OCI-LY7 (cell line): ENCODE measurements around the gene VPS4B. TPM values are rescaled to one million over a fixed set of nuclear protein-coding genes. Genes with fewer than 3 reads are reported as not detected.

Source experiments
- BruUV-seq: library from RNA; stranded (reverse); fragments of 400-500 nt; replicated peaks from 2 replicates; lab custom pipeline; 2021; lab: Mats Ljungman, UMichigan
- CTCF ChIA-PET: fragments of 300-600 bp; sonication (Branson Sonifier 250); formaldehyde crosslinking; loops from one replicate; lab custom pipeline; 2022; ENCODE audit warnings: antibody characterized with exemption; ENCODE audit not compliant: unreplicated experiment; lab: Charles Lee
- POLR2A ChIA-PET: fragments of 300-600 bp; sonication (Branson Sonifier 250); formaldehyde crosslinking; loops from one replicate; lab custom pipeline; 2022; ENCODE audit warnings: antibody characterized with exemption; lab: Charles Lee
- DNase-seq: peaks from one replicate; pipeline ENCODE4 v3.0.0-alpha.2; 2015; ENCODE audit warnings: low spot score
- H2AFZ ChIP-seq: fragments of 200-600 bp; sonication (generic), shearing (Covaris generic); 2 replicates; pipeline ENCODE4 v1.6.1; 2014; ENCODE audit warnings: mild to moderate bottlenecking, antibody characterized with exemption, low read length, moderate library complexity
- H3K27ac ChIP-seq: fragments of 200-600 bp; sonication (generic); 2 replicates; pipeline ENCODE4 v1.5.1; 2014; ENCODE audit warnings: mixed run types, low read depth, mild to moderate bottlenecking, moderate library complexity, low read length, inconsistent platforms; ENCODE audit not compliant: poor library complexity, severe bottlenecking
- H3K36me3 ChIP-seq: fragments of 200-600 bp; sonication (generic); 2 replicates; pipeline ENCODE4 v1.6.1; 2014; ENCODE audit warnings: mild to moderate bottlenecking, antibody characterized with exemption, low read length, moderate library complexity, mixed read lengths; ENCODE audit not compliant: insufficient read depth
- H3K4me1 ChIP-seq: fragments of 200-600 bp; sonication (generic); 2 replicates; pipeline ENCODE4 v1.5.1; 2014; ENCODE audit warnings: mild to moderate bottlenecking, low read length; ENCODE audit not compliant: insufficient read depth, poor library complexity, severe bottlenecking
- H3K4me2 ChIP-seq: fragments of 200-600 bp; sonication (generic); 2 replicates; pipeline ENCODE4 v1.6.1; 2014; ENCODE audit warnings: mild to moderate bottlenecking, low read length
- H3K4me3 ChIP-seq: fragments of 200-600 bp; sonication (generic); 2 replicates; pipeline ENCODE4 v1.5.1; 2014; ENCODE audit warnings: mild to moderate bottlenecking, low read depth, low read length; ENCODE audit not compliant: poor library complexity, severe bottlenecking
- H3K79me2 ChIP-seq: fragments of 200-600 bp; sonication (generic); 2 replicates; pipeline ENCODE4 v1.6.1; 2016; ENCODE audit warnings: low read depth, mild to moderate bottlenecking, low read length, moderate library complexity, mixed read lengths; ENCODE audit not compliant: insufficient read depth
- H3K9me2 ChIP-seq: fragments of 200-600 bp; sonication (generic); 2 replicates; pipeline ENCODE4 v1.6.1; 2016; ENCODE audit warnings: mild to moderate bottlenecking, low read length, mixed read lengths; ENCODE audit not compliant: insufficient read depth
- H3K9me3 ChIP-seq: fragments of 200-600 bp; sonication (generic); 2 replicates; pipeline ENCODE4 v1.6.1; 2014; ENCODE audit warnings: mild to moderate bottlenecking, mixed run types, low read length, mixed read lengths
- H4K20me1 ChIP-seq: fragments of 200-600 bp; sonication (generic); 2 replicates; pipeline ENCODE4 v1.6.1; 2014; ENCODE audit warnings: mild to moderate bottlenecking, antibody characterized with exemption, low read length, moderate library complexity, mixed read lengths; ENCODE audit not compliant: insufficient read depth
- EZH2phosphoT487 ChIP-seq: fragments of 200-600 bp; sonication (generic); IDR thresholded peaks from 2 replicates; pipeline ENCODE4 v1.6.1; 2018; ENCODE audit warnings: low read depth, borderline replicate concordance, mild to moderate bottlenecking, mixed run types, antibody characterized with exemption, low read length, moderate library complexity, mixed read lengths
- intact Hi-C: fragments of 100-400 bp; cut with micrococcal nuclease; formaldehyde crosslinking; loops from one replicate; pipeline ENCODE4 v1.10.0; 2022; ENCODE audit not compliant: unreplicated experiment
- total RNA-seq, 2 experiments: library from RNA; depleted of rRNA in 1 of 2; stranded (reverse); fragments of >200 nt in 1 of 2; shearing (Covaris generic) in 1 of 2; gene quantifications; 2 replicates each; pipeline ENCODE4 v1.2.3, GENCODE V29; 2014 to 2022
- TF ChIP-seq, protein P1 (sequence below): fragments of 200-600 bp; sonication (generic); conservative IDR thresholded peaks from 2 replicates; pipeline ENCODE4 v1.5.1; 2014; ENCODE audit warnings: mild to moderate bottlenecking, antibody characterized with exemption, low read length, moderate library complexity, mixed read lengths

Gene VPS4B
- total RNA-seq, 2 experiments from 2014 or later: 12.3 to 22.9 TPM

DNA sequence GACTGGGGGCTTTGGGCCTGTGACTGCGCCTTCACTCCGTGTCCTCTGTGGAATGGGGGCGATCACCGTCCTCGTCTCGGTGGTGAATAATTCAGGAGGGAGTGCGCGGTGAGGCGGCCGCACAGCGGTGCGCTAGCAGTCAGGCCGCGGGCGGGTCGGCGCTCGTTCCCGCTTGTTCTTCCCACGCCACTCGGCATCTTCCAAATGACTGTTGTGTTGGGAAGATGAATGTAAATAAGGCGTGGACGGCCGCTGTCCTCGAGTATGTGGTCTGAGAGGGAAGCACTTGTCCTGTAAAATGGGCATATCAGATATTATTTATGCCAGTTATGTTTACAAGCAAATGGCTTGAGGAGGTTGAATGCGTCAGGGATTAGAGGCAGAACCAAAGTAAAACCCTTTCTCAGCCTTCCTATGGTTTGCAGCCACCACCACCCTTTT, 608 bp upstream of the VPS4B start:
- intact Hi-C loops: loop anchor here (2.0 to 10.0 kb wide), 3 partner anchors 56 to 706 kb away; partner anchors contain the start of genes KDSR and PHLPP1
- Histone ChIP-seq H3K4me3 (peak overlapping the region; percentile 80), H3K36me3 (peaks cover 18% of the 10 kb centered on the region), H3K27ac (peak overlapping the region; percentile 55), H4K20me1 (no peaks in the 10 kb centered on the region), H3K79me2 (peaks cover 34% of the 10 kb centered on the region), H3K9me2 (no peaks in the 10 kb centered on the region), H3K4me1 (peaks cover 7% of the 10 kb centered on the region), H3K9me3 (no peaks in the 10 kb centered on the region), H3K4me2 (peak overlapping the region; percentile 94), H2AFZ (peak overlapping the region; percentile 88; the same call in 1 of the 2 replicates)
- no peak for DNase-seq
- TF ChIP-seq, protein P1, sequence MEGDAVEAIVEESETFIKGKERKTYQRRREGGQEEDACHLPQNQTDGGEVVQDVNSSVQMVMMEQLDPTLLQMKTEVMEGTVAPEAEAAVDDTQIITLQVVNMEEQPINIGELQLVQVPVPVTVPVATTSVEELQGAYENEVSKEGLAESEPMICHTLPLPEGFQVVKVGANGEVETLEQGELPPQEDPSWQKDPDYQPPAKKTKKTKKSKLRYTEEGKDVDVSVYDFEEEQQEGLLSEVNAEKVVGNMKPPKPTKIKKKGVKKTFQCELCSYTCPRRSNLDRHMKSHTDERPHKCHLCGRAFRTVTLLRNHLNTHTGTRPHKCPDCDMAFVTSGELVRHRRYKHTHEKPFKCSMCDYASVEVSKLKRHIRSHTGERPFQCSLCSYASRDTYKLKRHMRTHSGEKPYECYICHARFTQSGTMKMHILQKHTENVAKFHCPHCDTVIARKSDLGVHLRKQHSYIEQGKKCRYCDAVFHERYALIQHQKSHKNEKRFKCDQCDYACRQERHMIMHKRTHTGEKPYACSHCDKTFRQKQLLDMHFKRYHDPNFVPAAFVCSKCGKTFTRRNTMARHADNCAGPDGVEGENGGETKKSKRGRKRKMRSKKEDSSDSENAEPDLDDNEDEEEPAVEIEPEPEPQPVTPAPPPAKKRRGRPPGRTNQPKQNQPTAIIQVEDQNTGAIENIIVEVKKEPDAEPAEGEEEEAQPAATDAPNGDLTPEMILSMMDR: no peak
- TF ChIP-seq EZH2phosphoT487: no peak
- CTCF ChIA-PET: no interaction called here
- POLR2A ChIA-PET: interaction anchor here (0.6 kb wide), 1 partner anchor 121 kb away, joined by 5 read pairs; no protein-coding TSS in a partner anchor
- TSS peak; percentile 98 for BruUV-seq

DNA sequence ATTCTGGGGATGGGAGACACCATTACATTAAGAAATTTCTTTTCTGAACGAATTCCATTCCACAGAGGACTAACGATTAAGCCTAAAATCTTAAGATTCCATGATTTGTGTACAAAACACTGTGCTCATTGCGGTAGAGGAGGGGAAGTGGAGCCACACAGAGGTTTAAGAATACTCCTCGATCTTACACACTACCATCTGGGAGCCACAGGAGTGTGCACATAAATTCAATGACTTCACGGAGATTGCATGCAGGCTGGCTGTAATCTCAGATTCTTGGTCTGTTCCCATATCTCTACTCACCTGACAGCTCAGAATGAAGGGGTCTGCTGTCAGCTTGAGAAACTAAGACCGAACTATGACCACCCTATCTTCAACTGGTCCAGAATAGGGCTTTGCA, 762 bp downstream of the VPS4B start:
- intact Hi-C loops: loop anchor here (5.0 to 10.0 kb wide), 2 partner anchors 287 to 704 kb away; partner anchors contain the start of gene PHLPP1
- Histone ChIP-seq H3K79me2 (peaks cover 34% of the 10 kb centered on the region), H3K36me3 (peaks cover 30% of the 10 kb centered on the region)

DNA sequence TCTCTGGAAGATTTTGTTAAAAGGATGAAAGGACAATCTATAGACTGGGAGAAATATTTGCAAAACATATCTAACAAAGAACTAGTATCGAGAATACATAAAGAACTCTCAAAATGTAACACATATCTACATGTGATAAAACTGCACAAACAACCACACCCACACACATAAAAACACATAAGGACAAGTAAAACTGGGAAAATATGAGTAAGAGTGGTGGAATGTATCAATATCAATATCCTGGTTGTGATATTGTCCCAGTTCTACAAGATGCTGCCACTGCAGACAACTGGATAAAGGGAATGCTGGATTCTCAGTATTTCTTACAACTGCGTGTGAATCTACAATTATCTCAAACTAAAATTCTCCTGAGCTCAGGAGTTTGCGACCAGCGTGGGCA, 9.3 kb downstream of the VPS4B start:
- H3K4me1 ChIP-seq: no peaks in the 10 kb centered on the region
- H3K79me2 ChIP-seq: peaks cover 22% of the 10 kb centered on the region; the same call in 1 of the 2 replicates
- TF ChIP-seq EZH2phosphoT487: no peak
- TF ChIP-seq, protein P1: no peak
- H3K9me2 ChIP-seq: no peaks in the 10 kb centered on the region
- H3K27ac ChIP-seq: no peak overlapping the region
- no peaks in the 10 kb centered on the region for H4K20me1 ChIP-seq
- ChIA-PET POLR2A (no interaction called here), CTCF (no interaction called here)
- no peak overlapping the region for H3K4me2 ChIP-seq
- H3K36me3 ChIP-seq: peaks cover 83% of the 10 kb centered on the region
- intact Hi-C loops: no loop called here
- H2AFZ ChIP-seq: no peak overlapping the region
- no TSS peak for BruUV-seq
- H3K4me3 ChIP-seq: no peak overlapping the region
- no peaks in the 10 kb centered on the region for H3K9me3 ChIP-seq
- no peak for DNase-seq

More for the DNA sequence above, 762 bp downstream of the VPS4B start:
- H3K9me2 ChIP-seq: no peaks in the 10 kb centered on the region
- no TSS peak for BruUV-seq
- H3K27ac ChIP-seq: peak overlapping the region; percentile 67
- ChIA-PET POLR2A (interaction anchor here (1.2 kb wide), 1 partner anchor 27 kb away, joined by 3 read pairs; no protein-coding TSS in a partner anchor), CTCF (no interaction called here)
- peak overlapping the region; percentile 98 for H3K4me2 ChIP-seq
- H3K4me3 ChIP-seq: peak overlapping the region; percentile 80
- peak; percentile 2 for DNase-seq
- H3K4me1 ChIP-seq: peaks cover 7% of the 10 kb centered on the region
- TF ChIP-seq, protein P1: no peak
- TF ChIP-seq EZH2phosphoT487: no peak
- H3K9me3 ChIP-seq: no peaks in the 10 kb centered on the region
- H2AFZ ChIP-seq: no peak overlapping the region
- no peaks in the 10 kb centered on the region for H4K20me1 ChIP-seq
